HG03558 (cell line): ENCODE data around the gene RAD51B.

Experiments
- ATAC-seq: cut with Tn5 transposase; IDR thresholded peaks from one replicate; pipeline ENCODE4 v1.9.1; 2021; ENCODE audit warnings: moderate number of reproducible peaks; ENCODE audit not compliant: unreplicated experiment; ENCODE audit errors: extremely low read depth

RAD51B gene

DNA sequence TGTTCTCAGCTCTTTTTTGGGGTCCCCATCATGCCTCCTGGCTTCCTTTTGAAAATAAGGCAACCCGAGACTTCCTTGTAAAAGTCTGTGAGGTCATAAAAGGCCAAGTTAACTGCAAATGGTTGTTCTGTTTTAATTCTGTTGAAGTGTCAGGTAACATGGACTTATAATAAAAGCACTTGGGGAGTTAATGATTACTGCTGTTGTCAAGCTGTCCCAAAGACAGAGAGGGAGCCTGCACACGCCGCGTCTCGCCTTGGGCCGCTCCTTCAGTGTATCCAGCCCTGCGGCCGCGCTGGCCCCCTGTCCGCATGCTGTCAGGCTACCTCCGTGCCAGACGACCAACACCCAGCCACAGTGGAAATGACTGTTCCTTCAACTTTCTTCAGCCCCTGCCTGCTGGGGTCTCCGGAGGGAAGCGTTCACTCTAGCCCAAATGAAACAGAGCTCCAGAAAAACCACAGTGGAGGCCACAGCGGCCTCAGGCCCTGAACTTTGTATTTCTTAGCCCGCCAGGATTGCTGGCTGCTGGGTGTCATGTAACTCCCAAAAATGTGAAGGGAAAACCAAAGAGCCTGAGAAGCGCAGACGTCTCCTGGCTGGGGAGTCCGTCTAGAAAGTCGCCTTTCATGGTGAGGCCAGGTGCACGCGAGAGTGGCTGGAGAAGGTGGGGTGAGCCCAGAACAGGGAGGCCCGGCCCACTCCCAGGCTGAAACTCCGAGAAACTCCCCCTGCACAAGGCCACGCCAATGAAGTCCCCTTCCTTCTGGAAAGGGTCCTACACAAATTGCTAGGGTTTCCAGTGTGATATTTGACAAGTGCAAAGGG is 784.2 kb downstream of the RAD51B start:
- no peak for ATAC-seq

DNA sequence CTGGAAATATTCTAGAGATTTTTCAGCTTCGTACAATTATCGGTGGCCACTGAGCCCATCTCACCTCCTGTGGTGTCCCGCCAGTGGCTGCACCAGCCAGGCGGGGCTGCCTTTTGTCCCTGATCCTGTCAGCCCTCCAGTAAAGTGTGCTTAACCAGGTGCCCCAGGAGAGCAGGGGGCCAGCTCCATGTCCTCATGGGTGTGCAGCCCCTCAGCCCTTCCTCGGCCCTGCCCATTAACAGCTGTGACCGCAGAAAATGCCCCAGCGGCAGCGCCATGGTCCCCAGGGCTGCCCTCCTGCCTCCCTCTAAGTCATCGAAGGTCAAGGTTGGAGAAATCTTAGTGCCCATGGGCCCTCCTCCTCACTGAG is 784.8 kb downstream of the RAD51B start:
- ATAC-seq = no peak

GRCh38 chr14:68604822-68605221 is 785.2 kb downstream of the RAD51B start:
- no peak for ATAC-seq

- ATAC-seq = no peak
These were observed 786.6 kb downstream of the RAD51B start for GRCh38 chr14:68606176-68606575.

- ATAC-seq = no peak
These were observed 787.1 kb downstream of the RAD51B start for GRCh38 chr14:68606644-68607043.

GRCh38 chr14:68607081-68607866 is 787.7 kb downstream of the RAD51B start:
- ATAC-seq = no peak

GRCh38 chr14:68607867-68608573 is 788.4 kb downstream of the RAD51B start:
- ATAC-seq = no peak

- no peak for ATAC-seq
These were observed 789.0 kb downstream of the RAD51B start for GRCh38 chr14:68608574-68608962.

DNA sequence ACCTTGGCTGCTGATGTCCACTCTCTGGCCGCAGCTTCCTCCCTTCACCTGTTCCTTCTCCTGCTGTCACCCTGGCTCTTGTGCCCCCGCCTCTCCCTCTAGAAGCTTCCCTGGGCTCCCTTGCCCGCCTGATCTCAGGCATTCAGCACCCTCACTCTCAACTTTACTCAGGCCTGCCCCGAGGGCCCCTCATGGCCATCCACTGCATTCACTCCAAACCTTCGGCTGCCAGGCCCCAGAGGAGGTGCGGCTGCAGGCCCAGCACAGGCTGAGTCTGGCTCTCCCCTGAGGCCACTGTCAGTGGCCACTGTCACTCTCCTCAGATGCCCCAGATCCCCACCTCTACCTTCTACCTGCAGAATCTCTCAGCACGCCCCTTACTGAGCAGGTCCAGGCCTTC is 789.4 kb downstream of the RAD51B start:
- ATAC-seq = no peak

GRCh38 chr14:68610251-68610793 is 790.7 kb downstream of the RAD51B start:
- ATAC-seq = no peak

DNA sequence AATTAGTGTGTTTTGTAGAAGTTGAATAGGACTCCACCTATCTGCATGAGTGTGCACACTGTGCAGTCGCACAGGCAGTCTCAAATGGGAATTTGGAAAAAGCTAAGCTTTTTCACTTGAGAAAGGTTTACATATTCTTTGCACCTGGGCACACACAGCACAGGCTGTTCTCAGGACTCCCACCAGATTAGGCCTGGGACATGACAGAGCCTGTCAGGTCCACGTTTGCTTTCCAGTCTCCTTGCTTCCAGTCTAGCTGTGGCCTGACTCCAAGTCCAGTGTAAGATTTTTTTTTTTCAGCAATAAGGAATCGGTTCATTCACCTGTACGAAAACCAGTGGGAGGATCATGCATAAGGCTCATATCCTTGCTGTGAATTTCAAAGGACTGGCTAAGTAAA is 792.0 kb downstream of the RAD51B start:
- no peak for ATAC-seq

GRCh38 chr14:68612049-68612448 is 792.5 kb downstream of the RAD51B start:
- ATAC-seq = no peak

DNA sequence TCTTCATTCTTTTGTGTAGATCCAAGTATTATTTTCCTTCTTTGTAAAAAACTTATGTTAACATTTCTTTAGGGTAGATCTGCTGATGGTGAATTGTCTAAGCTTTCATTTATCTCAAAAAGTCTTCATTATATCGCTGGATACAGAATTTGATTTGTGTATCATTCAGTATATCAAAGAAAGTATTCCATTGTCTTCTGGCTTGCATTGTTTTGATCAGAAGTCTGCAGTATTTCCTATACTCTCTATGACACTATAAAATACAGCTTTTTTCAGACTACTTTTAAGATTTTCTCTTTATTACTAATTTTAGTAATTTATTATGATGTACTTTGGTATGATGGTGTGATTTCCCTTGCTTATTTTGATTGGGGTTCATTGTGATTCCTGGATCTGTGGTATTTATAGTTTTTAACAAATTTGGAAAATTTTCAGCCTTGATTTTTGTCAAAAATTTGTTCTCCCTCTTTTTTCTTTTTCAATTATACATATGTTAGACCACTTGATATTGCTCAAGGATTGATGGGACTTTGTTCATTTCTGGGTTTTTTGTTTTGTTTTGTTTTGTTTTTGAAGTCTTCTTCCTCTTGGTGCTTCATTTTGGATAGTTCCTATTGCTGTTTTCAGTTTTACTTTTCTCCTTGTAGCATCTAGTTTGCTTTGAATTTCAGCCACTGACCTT is 796.8 kb downstream of the RAD51B start:
- ATAC-seq = no peak

GRCh38 chr14:68619790-68620574 is 800.4 kb downstream of the RAD51B start:
- no peak for ATAC-seq

DNA sequence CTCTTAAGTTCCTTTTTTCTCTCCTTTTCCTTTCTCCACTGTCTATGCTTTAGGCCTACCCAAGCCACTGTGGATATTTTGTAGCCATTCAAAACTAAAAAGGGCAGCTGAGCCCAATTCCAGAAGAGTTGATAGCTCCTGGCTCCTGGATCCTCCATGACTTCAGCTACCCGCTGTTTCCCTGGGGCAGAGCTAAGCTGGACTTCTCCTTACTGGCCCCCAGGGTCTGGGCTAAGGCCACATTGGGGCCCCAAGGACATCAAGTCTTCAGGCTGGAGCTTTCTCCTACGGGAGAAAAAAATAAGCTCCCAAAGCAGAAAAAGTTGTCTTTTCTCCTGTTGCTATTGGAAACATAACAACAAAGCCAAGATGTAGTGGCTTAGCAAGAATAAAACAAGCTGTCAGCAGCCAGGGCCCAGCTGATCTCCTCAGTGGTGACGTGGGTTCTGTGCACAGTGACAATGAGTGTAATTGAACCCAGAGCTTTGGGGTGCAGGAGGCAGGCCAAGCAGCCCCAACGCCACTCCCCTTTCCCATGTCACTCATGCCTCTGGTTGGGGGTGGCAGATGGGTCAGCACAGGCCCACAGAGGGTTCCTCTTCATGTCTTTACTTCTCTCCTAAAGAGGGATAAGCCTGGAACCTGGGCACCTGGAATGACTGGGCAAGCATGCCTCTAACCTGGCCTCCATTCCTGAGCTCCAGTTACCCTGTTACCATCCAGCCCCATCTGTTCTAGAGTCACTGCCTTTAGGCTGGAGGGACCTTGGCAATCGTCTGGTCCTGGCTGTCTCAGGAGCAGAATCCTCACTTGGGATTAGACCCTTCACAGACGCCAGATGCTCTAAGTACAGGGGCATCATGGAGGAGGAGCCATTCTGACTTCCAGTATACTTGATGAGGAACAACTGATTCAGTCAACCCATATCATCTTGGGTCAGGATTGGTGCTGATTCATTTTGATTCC is 802.1 kb downstream of the RAD51B start:
- no peak for ATAC-seq

GRCh38 chr14:68622856-68623255 is 803.3 kb downstream of the RAD51B start:
- no peak for ATAC-seq

DNA sequence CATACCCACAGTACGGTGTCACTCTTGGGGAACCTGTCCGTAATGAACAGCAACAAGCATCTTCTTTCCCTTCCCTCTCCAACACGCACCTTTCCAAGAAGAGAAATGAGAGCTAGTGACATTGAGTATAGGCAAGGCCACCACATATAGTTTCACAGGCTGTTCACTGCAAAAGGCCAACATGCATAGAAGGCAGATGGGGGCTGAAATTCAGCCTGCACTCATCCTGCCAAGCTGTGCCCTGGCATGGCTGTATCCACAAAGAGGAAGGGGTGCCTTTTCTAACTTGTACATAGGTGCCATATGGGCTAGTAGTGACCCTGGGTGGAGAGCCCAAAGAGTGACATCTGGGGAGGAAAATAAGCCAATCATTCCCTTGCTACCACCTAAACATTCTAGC is 803.7 kb downstream of the RAD51B start:
- no peak for ATAC-seq

- no peak for ATAC-seq
These were observed 804.2 kb downstream of the RAD51B start for GRCh38 chr14:68623826-68624225.
